Measurements from ENCODE around the gene MYL4. TPM values are rescaled to one million over a fixed set of nuclear protein-coding genes. Genes with fewer than 3 reads are reported as not detected.
A peak's percentile ranks its signal among the peaks of the same experiment; 100 is the strongest.

Gene MYL4
- total and polyA plus RNA-seq, 2 of the 8 experiments (the other 6 are each of a cell fraction or from before 2014, with no cell fraction given) = 0.12 TPM; not detected in 1

- TF ChIP-seq, protein P1, sequence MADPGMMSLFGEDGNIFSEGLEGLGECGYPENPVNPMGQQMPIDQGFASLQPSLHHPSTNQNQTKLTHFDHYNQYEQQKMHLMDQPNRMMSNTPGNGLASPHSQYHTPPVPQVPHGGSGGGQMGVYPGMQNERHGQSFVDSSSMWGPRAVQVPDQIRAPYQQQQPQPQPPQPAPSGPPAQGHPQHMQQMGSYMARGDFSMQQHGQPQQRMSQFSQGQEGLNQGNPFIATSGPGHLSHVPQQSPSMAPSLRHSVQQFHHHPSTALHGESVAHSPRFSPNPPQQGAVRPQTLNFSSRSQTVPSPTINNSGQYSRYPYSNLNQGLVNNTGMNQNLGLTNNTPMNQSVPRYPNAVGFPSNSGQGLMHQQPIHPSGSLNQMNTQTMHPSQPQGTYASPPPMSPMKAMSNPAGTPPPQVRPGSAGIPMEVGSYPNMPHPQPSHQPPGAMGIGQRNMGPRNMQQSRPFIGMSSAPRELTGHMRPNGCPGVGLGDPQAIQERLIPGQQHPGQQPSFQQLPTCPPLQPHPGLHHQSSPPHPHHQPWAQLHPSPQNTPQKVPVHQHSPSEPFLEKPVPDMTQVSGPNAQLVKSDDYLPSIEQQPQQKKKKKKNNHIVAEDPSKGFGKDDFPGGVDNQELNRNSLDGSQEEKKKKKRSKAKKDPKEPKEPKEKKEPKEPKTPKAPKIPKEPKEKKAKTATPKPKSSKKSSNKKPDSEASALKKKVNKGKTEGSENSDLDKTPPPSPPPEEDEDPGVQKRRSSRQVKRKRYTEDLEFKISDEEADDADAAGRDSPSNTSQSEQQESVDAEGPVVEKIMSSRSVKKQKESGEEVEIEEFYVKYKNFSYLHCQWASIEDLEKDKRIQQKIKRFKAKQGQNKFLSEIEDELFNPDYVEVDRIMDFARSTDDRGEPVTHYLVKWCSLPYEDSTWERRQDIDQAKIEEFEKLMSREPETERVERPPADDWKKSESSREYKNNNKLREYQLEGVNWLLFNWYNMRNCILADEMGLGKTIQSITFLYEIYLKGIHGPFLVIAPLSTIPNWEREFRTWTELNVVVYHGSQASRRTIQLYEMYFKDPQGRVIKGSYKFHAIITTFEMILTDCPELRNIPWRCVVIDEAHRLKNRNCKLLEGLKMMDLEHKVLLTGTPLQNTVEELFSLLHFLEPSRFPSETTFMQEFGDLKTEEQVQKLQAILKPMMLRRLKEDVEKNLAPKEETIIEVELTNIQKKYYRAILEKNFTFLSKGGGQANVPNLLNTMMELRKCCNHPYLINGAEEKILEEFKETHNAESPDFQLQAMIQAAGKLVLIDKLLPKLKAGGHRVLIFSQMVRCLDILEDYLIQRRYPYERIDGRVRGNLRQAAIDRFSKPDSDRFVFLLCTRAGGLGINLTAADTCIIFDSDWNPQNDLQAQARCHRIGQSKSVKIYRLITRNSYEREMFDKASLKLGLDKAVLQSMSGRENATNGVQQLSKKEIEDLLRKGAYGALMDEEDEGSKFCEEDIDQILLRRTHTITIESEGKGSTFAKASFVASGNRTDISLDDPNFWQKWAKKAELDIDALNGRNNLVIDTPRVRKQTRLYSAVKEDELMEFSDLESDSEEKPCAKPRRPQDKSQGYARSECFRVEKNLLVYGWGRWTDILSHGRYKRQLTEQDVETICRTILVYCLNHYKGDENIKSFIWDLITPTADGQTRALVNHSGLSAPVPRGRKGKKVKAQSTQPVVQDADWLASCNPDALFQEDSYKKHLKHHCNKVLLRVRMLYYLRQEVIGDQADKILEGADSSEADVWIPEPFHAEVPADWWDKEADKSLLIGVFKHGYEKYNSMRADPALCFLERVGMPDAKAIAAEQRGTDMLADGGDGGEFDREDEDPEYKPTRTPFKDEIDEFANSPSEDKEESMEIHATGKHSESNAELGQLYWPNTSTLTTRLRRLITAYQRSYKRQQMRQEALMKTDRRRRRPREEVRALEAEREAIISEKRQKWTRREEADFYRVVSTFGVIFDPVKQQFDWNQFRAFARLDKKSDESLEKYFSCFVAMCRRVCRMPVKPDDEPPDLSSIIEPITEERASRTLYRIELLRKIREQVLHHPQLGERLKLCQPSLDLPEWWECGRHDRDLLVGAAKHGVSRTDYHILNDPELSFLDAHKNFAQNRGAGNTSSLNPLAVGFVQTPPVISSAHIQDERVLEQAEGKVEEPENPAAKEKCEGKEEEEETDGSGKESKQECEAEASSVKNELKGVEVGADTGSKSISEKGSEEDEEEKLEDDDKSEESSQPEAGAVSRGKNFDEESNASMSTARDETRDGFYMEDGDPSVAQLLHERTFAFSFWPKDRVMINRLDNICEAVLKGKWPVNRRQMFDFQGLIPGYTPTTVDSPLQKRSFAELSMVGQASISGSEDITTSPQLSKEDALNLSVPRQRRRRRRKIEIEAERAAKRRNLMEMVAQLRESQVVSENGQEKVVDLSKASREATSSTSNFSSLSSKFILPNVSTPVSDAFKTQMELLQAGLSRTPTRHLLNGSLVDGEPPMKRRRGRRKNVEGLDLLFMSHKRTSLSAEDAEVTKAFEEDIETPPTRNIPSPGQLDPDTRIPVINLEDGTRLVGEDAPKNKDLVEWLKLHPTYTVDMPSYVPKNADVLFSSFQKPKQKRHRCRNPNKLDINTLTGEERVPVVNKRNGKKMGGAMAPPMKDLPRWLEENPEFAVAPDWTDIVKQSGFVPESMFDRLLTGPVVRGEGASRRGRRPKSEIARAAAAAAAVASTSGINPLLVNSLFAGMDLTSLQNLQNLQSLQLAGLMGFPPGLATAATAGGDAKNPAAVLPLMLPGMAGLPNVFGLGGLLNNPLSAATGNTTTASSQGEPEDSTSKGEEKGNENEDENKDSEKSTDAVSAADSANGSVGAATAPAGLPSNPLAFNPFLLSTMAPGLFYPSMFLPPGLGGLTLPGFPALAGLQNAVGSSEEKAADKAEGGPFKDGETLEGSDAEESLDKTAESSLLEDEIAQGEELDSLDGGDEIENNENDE (IDR thresholded peaks at IDR 0.05; ENCODE audit: insufficient replicate concordance, low read length) = no peak
- peak; percentile 23; the same call in 1 of the 2 replicates for TF ChIP-seq MAFK (IDR thresholded peaks at IDR 0.05; ENCODE audit: low read depth, low read length)
These were observed 64.1 kb downstream of the MYL4 start (continued) for GRCh38 chr17:47273245-47273644.
